Measurements from ENCODE around the gene WDR5. TPM values are rescaled to one million over a fixed set of nuclear protein-coding genes. Genes with fewer than 3 reads are reported as not detected.
A peak's percentile ranks its signal among the peaks of the same experiment; 100 is the strongest.

The WDR5 gene
- total RNA-seq, 3 donors from 2014 or later, result 16.0 to 17.7 (median 17.4) TPM

- TF ChIP-seq CTCF (IDR thresholded peaks at IDR 0.05) (peak in 2 of 3 donors; percentile 20 to 51), POLR2A (IDR thresholded peaks at IDR 0.05) (no peak), POLR2AphosphoS5 (IDR thresholded peaks at IDR 0.05) (peak in 2 of 3 donors; percentile 2 to 6)
- no peak overlapping the region for H3K4me3 ChIP-seq
Observed at GRCh38 chr9:134163371-134164196, 27.7 kb downstream of the WDR5 start.

GRCh38 chr9:134164879-134165278 is 29.0 kb downstream of the WDR5 start:
- intact Hi-C loops (cut with DNase I; ENCODE audit: low total_unique reads), result no loop called here
- H3K4me1 ChIP-seq, result no peaks in the 10 kb centered on the region

More at GRCh38 chr9:134163371-134164196, 27.7 kb downstream of the WDR5 start:
- Histone ChIP-seq H3K27ac (peak overlapping the region in 1 of 2 donors; percentile 76), H3K4me1 (no peaks in the 10 kb centered on the region), H3K36me3 (no peaks in the 10 kb centered on the region), H3K27me3 (no peaks in the 10 kb centered on the region), H3K9me3 (no peaks in the 10 kb centered on the region)
- intact Hi-C loops (cut with DNase I; ENCODE audit: low total_unique reads), result no loop called here
- DNase-seq (ENCODE audit: low spot score in 2 of 2), result no peak

GRCh38 chr9:134165357-134166315 is 29.8 kb downstream of the WDR5 start:
- Histone ChIP-seq H3K4me1 (no peaks in the 10 kb centered on the region), H3K4me3 (no peak overlapping the region), H3K27me3 (no peaks in the 10 kb centered on the region), H3K9me3 (peaks cover 0 to 3% of the 10 kb centered on the region in 2 donors), H3K27ac (no peak overlapping the region), H3K36me3 (no peaks in the 10 kb centered on the region)
- intact Hi-C loops (cut with DNase I; ENCODE audit: low total_unique reads), result no loop called here
- TF ChIP-seq POLR2AphosphoS5 (IDR thresholded peaks at IDR 0.05) (peak in 1 of 3 donors; percentile 6), CTCF (IDR thresholded peaks at IDR 0.05) (no peak), POLR2A (IDR thresholded peaks at IDR 0.05) (no peak)
- peak in 1 of 2 donors; percentile 41 for DNase-seq (ENCODE audit: low spot score in 2 of 2)

More at GRCh38 chr9:134164879-134165278, 29.0 kb downstream of the WDR5 start:
- TF ChIP-seq POLR2AphosphoS5 (IDR thresholded peaks at IDR 0.05), result no peak
- no peak for TF ChIP-seq CTCF (IDR thresholded peaks at IDR 0.05)
- TF ChIP-seq POLR2A (IDR thresholded peaks at IDR 0.05), result no peak
- no peak for DNase-seq (ENCODE audit: low spot score in 2 of 2)
- H3K27ac ChIP-seq, result no peak overlapping the region
- H3K27me3 ChIP-seq, result no peaks in the 10 kb centered on the region
- H3K36me3 ChIP-seq, result no peaks in the 10 kb centered on the region
- peaks cover 0 to 3% of the 10 kb centered on the region in 2 donors for H3K9me3 ChIP-seq
- no peak overlapping the region for H3K4me3 ChIP-seq

- TF ChIP-seq POLR2A (IDR thresholded peaks at IDR 0.05) (no peak), CTCF (IDR thresholded peaks at IDR 0.05) (no peak), POLR2AphosphoS5 (IDR thresholded peaks at IDR 0.05) (no peak)
- no peak for DNase-seq (ENCODE audit: low spot score in 2 of 2)
- H3K27me3 ChIP-seq, result no peaks in the 10 kb centered on the region
- H3K27ac ChIP-seq, result no peak overlapping the region
- no peaks in the 10 kb centered on the region for H3K36me3 ChIP-seq
- peaks cover 0 to 3% of the 10 kb centered on the region in 2 donors for H3K9me3 ChIP-seq
- no peak overlapping the region for H3K4me3 ChIP-seq
- peaks cover 0 to 1% of the 10 kb centered on the region in 2 donors for H3K4me1 ChIP-seq
- intact Hi-C loops (cut with DNase I; ENCODE audit: low total_unique reads), result no loop called here
Observed at GRCh38 chr9:134166374-134166773, 30.5 kb downstream of the WDR5 start.

Measured in breast epithelium (tissue), 4 donors.